GM19043 (cell line): ENCODE data around the gene OR4E1.
"Not testable (repeated sequence)": the region's sequence is repeated elsewhere in the genome, so short reads cannot be mapped to it uniquely, and the experiment has no call there.

Experiments used
- ATAC-seq: cut with Tn5 transposase; IDR thresholded peaks from one replicate; pipeline ENCODE4 v1.9.1; 2021; ENCODE audit warnings: low read depth; ENCODE audit not compliant: unreplicated experiment

OR4E1 gene

GRCh38 chr14:21654215-21654614 is 19.4 kb downstream of the OR4E1 start:
- no peak for ATAC-seq

- no peak for ATAC-seq
Measured at GRCh38 chr14:21653331-21653885, 20.2 kb downstream of the OR4E1 start, which contains the start of gene OR4E2. Gene OR4E2, plus strand, starts transcription at chr14:21653835. Its CDS starts 11,248 bp downstream, at chr14:21665083.

DNA sequence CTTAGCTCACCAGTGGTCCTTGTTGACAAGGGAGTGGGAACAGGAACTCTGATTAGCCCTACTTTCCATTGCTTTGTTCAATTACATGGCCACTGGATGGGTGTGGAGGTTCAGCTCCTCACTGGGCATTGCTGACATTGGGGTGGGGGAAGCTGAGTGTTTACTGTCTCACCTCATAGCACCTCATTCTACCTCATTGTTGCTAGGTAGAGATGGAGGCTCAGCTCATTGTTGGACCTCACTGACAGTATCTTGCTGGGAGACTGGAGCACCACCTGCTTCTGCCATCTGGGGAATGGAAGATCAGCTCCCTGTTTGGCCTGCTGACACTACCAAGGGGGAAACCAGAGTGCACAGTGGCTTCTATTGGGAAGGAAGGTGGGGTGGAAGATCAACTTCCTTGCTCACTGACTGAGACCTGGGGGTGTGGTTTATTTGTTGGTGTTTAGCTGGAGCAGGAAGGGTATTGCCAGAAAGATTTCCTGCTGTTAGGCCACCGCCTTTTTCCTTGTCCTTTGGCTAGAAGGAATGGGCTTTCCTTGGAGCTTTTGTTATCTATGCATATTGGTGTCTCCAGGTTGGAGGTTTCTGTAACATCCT is 21.3 kb downstream of the OR4E1 start:
- ATAC-seq = no peak

- ATAC-seq = no peak
Measured at GRCh38 chr14:21647380-21647779, 26.2 kb downstream of the OR4E1 start.

- no peak for ATAC-seq
Measured at GRCh38 chr14:21643407-21643806, 30.2 kb downstream of the OR4E1 start.

- no peak for ATAC-seq
Measured at GRCh38 chr14:21642683-21643082, 30.9 kb downstream of the OR4E1 start.

- no peak for ATAC-seq
Measured at GRCh38 chr14:21634840-21635239, 38.8 kb downstream of the OR4E1 start, which contains the start of gene OR10G2. Gene OR10G2, minus strand, starts transcription at chr14:21634940. Its CDS starts 98 bp downstream, at chr14:21634842.

GRCh38 chr14:21631084-21631483 is 42.5 kb downstream of the OR4E1 start:
- ATAC-seq = no peak

DNA sequence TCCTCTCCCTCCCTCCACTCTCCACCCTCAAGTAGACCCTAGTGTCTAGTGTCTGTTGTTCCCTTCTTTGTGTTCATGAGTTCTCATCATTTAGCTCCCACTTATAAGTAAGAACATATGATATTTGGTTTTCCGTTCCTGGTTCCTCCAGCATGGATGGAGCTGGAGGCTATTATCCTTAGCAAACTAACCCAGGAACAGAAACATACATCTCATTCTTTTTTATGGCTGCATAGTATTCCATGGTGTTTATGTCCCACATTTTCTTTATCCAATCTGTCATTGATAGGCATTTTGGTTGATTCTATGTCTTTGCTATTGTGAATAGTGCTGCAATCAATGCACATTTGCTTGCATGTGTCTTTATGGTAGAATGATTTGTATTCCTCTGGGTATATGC is 43.1 kb downstream of the OR4E1 start:
- ATAC-seq = not testable (repeated sequence)

- ATAC-seq = no peak
Measured at GRCh38 chr14:21626491-21627230, 47.0 kb downstream of the OR4E1 start.
